Left ventricle myocardium inferior (tissue), 1 donor: Measurements from ENCODE around the gene NCBP2. TPM values are rescaled to one million over a fixed set of nuclear protein-coding genes. Genes with fewer than 3 reads are reported as not detected.
A peak's percentile ranks its signal among the peaks of the same experiment; 100 is the strongest.
"Not testable (repeated sequence)": the region's sequence is repeated elsewhere in the genome, so short reads cannot be mapped to it uniquely, and the experiment has no call there.

Experiments used
- DNase-seq: peaks from one replicate; pipeline ENCODE4 v3.0.0-alpha.2; 2020
- H3K27ac ChIP-seq: fragments of 200-600 bp; replicated peaks from 2 replicates; pipeline ENCODE4 v1.8.0; 2021
- H3K27me3 ChIP-seq: fragments of 200-600 bp; 2 replicates; pipeline ENCODE4 v1.8.0; 2021; ENCODE audit warnings: low read depth
- H3K36me3 ChIP-seq: fragments of 200-600 bp; 2 replicates; pipeline ENCODE4 v1.8.0; 2021
- H3K4me1 ChIP-seq: fragments of 200-600 bp; 2 replicates; pipeline ENCODE4 v1.8.0; 2021
- H3K4me3 ChIP-seq: fragments of 200-600 bp; 2 replicates; pipeline ENCODE4 v1.8.0; 2021; ENCODE audit warnings: mild to moderate bottlenecking, moderate library complexity
- H3K9me3 ChIP-seq: fragments of 200-600 bp; replicated peaks from 2 replicates; pipeline ENCODE4 v1.8.0; 2021
- CTCF ChIP-seq: fragments of 200-600 bp; IDR thresholded peaks from 2 replicates; pipeline ENCODE4 v1.8.0; 2021; ENCODE audit warnings: antibody characterized with exemption, mild to moderate bottlenecking, borderline replicate concordance
- intact Hi-C: fragments of 100-400 bp; cut with micrococcal nuclease; formaldehyde crosslinking; loops from one replicate; pipeline ENCODE4 v1.11.0; 2022
- total RNA-seq: library from RNA; stranded (reverse); fragmentation: NEBNext Ultra II Directional; extraction: Animal tissue kit (Norgen Biotek cat#: 25700); gene quantifications from one replicate; pipeline ENCODE4 v1.2.1, GENCODE V29; 2021
- donor health status: DM: no; HTN: yes; CAD: no; lungs with severe emphysema.

NCBP2 gene
- total RNA-seq, 1 donor from 2014 or later, result 36.9 TPM

- no peak overlapping the region for H3K4me3 ChIP-seq
- no peaks in the 10 kb centered on the region for H3K9me3 ChIP-seq
- no peak overlapping the region for H3K27ac ChIP-seq
- H3K4me1 ChIP-seq, result peaks cover 7% of the 10 kb centered on the region
- peaks cover 23% of the 10 kb centered on the region for H3K36me3 ChIP-seq
- TF ChIP-seq CTCF, result no peak
- no peaks in the 10 kb centered on the region for H3K27me3 ChIP-seq
- intact Hi-C loops, result no loop called here
- DNase-seq, result no peak
Measured at GRCh38 chr3:196949285-196949619, 6.9 kb upstream of the NCBP2 start.

DNA sequence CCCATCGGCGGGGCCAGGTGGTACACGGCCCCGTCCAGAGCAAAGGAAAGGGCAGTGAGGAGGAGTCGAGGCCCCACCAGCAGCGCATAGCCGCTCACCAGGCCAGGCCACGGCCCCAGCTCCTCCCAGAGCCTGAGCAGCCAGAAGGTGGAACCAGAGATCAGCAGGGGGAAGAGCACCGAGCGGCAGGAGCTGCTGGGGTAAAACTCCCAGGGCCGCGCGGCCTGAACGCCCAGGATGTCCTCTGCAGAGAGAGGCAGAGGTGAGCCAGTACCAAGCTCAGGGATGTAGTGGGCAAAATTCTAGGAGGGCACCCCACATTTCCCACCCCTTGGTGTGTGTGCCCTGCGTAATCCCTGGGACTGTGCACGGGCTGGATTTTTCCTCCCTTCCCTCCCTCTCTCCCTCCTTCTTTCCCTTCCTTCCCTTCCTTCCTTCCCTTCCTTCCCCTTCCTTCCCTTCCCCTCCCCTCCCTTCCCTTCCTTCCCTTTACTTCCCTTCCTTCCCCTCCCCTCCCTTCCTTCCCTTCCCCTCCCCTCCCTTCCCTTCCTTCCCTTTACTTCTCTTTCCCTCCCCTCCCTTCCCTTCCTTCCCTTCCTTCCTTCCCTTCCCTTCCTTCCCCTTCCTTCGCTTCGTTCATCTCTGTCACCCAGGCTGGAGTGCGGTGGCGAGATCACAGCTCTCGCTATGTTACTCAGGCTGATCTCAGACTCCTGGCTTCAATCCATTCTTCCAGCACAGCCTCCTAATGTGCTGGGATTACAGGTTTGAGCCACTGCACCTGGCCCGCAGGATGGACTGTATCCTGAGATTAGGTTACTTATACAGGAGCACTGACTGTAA, 6.3 kb upstream of the NCBP2 start:
- H3K4me1 ChIP-seq, result peaks cover 12% of the 10 kb centered on the region
- H3K9me3 ChIP-seq, result no peaks in the 10 kb centered on the region
- TF ChIP-seq CTCF, result no peak
- H3K27ac ChIP-seq, result no peak overlapping the region
- H3K36me3 ChIP-seq, result peaks cover 23% of the 10 kb centered on the region
- no peak overlapping the region for H3K4me3 ChIP-seq
- DNase-seq, result no peak
- H3K27me3 ChIP-seq, result no peaks in the 10 kb centered on the region
- intact Hi-C loops, result no loop called here

DNA sequence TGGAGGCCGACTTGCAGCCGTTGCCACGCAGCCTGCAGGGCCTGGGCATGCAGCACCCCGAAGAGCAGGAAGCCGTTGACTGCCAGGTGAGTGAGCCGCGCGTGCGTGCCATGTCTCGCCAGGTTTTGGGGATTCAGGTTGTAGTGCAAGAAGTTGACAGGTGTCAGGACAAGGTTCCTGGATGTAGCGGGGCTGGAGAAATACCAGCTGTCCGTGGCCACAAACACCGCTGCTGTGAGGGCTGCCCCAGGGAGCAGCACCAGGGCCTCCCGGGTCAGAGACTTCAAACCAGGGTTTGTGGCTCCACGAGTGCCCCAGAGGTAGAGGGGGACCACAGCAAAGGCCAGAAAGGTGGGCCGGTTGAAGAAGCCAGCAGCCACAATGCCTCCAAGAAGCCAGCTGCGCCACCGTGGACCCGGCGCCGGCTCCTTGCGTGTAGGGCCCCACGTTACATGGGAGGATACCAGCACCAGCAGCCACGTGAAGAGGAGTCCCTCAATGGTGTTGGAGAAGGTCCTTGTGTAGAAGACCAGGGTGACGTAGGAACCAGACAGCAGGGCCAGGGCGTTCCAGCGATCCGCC, 5.6 kb upstream of the NCBP2 start:
- H3K4me3 ChIP-seq, result no peak overlapping the region
- H3K9me3 ChIP-seq, result no peaks in the 10 kb centered on the region
- H3K27me3 ChIP-seq, result no peaks in the 10 kb centered on the region
- TF ChIP-seq CTCF, result no peak
- intact Hi-C loops, result no loop called here
- H3K27ac ChIP-seq, result no peak overlapping the region
- peaks cover 20% of the 10 kb centered on the region for H3K4me1 ChIP-seq
- H3K36me3 ChIP-seq, result peaks cover 23% of the 10 kb centered on the region
- DNase-seq, result no peak

GRCh38 chr3:196947136-196947859, 5.0 kb upstream of the NCBP2 start:
- no peak overlapping the region for H3K4me3 ChIP-seq
- H3K9me3 ChIP-seq, result no peaks in the 10 kb centered on the region
- no peak for TF ChIP-seq CTCF
- intact Hi-C loops, result no loop called here
- H3K4me1 ChIP-seq, result peaks cover 24% of the 10 kb centered on the region
- DNase-seq, result no peak
- H3K27ac ChIP-seq, result no peak overlapping the region
- H3K36me3 ChIP-seq, result peaks cover 23% of the 10 kb centered on the region
- H3K27me3 ChIP-seq, result no peaks in the 10 kb centered on the region

GRCh38 chr3:196944037-196944790, 1.9 kb upstream of the NCBP2 start:
- H3K9me3 ChIP-seq, intact Hi-C loops, DNase-seq, H3K27ac ChIP-seq, H3K27me3 ChIP-seq: not testable (repeated sequence)
- H3K4me3 ChIP-seq, result peak overlapping the region; percentile 91
- peaks cover 47% of the 10 kb centered on the region for H3K4me1 ChIP-seq
- H3K36me3 ChIP-seq, result peaks cover 13% of the 10 kb centered on the region
